B cell (primary cell): ENCODE data around the gene NYNRIN. TPM values are rescaled to one million over a fixed set of nuclear protein-coding genes. Genes with fewer than 3 reads are reported as not detected.
"Not testable (repeated sequence)": the region's sequence is repeated elsewhere in the genome, so short reads cannot be mapped to it uniquely, and the experiment has no call there.

Source experiments
- ATAC-seq: fragments of 200-7000 bp; cut with Tn5 transposase; one replicate; pipeline ENCODE4 v1.10.0; 2021; ENCODE audit warnings: low read depth, mild to moderate bottlenecking, moderate number of reproducible peaks, moderate library complexity
- CTCF ChIA-PET: fragments of 350-600 bp; sonication (Branson Sonifier 250); formaldehyde crosslinking; loops from one replicate; lab custom pipeline; 2021; ENCODE audit warnings: antibody characterized with exemption, inconsistent platforms; lab: Charles Lee
- POLR2A ChIA-PET: fragments of 350-600 bp; sonication (Branson Sonifier 250); formaldehyde crosslinking; loops from one replicate; lab custom pipeline; 2021; ENCODE audit warnings: antibody characterized with exemption; lab: Charles Lee
- DNase-seq: peaks from one replicate; pipeline ENCODE4 v3.0.0; 2013
- H2AFZ ChIP-seq: 2 replicates; pipeline ENCODE4 v1.6.1; 2012; ENCODE audit warnings: mild to moderate bottlenecking, low read depth, low read length; ENCODE audit not compliant: insufficient read depth, poor library complexity, severe bottlenecking
- H3K27ac ChIP-seq, 2 donors: 1 replicate in 1 of 2; 2 replicates in 1 of 2; pipeline ENCODE4 v1.5.1; 2012 to 2013; ENCODE audit warnings: low read length in 2 of 2, mild to moderate bottlenecking in 2 of 2, moderate library complexity in 1 of 2
- H3K27me3 ChIP-seq, 4 experiments: fragments of 200-600 bp in 1 of 4; sonication (generic) in 1 of 4; replicated peaks in 1 of 4; 1 replicate in 2 of 4; 2 replicates in 2 of 4; pipeline versions ENCODE4 v1.6.1 to v1.7.0; 2013 to 2016; ENCODE audit warnings: low read length in 3 of 4, mild to moderate bottlenecking in 2 of 4, mixed read lengths in 1 of 4, moderate library complexity in 1 of 4; ENCODE audit not compliant: insufficient read depth in 4 of 4, control insufficient read depth in 3 of 4; ENCODE audit errors: control extremely low read depth in 1 of 4
- H3K36me3 ChIP-seq, 2 experiments: replicated peaks in 1 of 2; 1 replicate in 1 of 2; 2 replicates in 1 of 2; pipeline versions ENCODE4 v1.6.1 to v1.7.1; 2013; ENCODE audit warnings: low read length in 1 of 2; ENCODE audit not compliant: insufficient read depth in 2 of 2, control insufficient read depth in 1 of 2; ENCODE audit errors: control extremely low read depth in 1 of 2, extremely low read depth in 1 of 2
- H3K4me1 ChIP-seq, 2 donors: fragments of 200-600 bp in 1 of 2; sonication (generic) in 1 of 2; 1 replicate in 1 of 2; 2 replicates in 1 of 2; pipeline versions ENCODE4 v1.5.1 to v1.6.1; 2013 to 2017; ENCODE audit warnings: low read length in 2 of 2; ENCODE audit not compliant: control insufficient read depth in 2 of 2, insufficient read depth in 2 of 2
- H3K4me2 ChIP-seq: replicated peaks from 2 replicates; pipeline ENCODE3; 2012; ENCODE audit warnings: mild to moderate bottlenecking, low read depth, low read length; ENCODE audit not compliant: poor library complexity, severe bottlenecking
- H3K4me3 ChIP-seq, 5 experiments: fragments of 200-600 bp in 1 of 5; sonication (generic) in 1 of 5; 1 replicate in 3 of 5; 2 replicates in 2 of 5; pipeline versions ENCODE4 v1.5.1 to v1.7.0; 2011 to 2016; ENCODE audit warnings: low read length in 4 of 5, mild to moderate bottlenecking in 4 of 5, low read depth in 2 of 5, control low read depth in 1 of 5, moderate library complexity in 1 of 5; ENCODE audit not compliant: insufficient read depth in 1 of 5; ENCODE audit errors: control extremely low read depth in 1 of 5, extremely low read depth in 1 of 5
- H3K79me2 ChIP-seq: fragments of 200-600 bp; sonication (generic); one replicate; pipeline ENCODE4 v1.6.0; 2016; ENCODE audit warnings: low read length; ENCODE audit not compliant: control insufficient read depth, insufficient read depth
- H3K9ac ChIP-seq: fragments of 200-600 bp; sonication (generic); 2 replicates; pipeline ENCODE4 v1.6.1; 2017; ENCODE audit warnings: mild to moderate bottlenecking, low read length, moderate library complexity
- H3K9me3 ChIP-seq, 3 donors: one replicate each; pipeline versions ENCODE4 v1.6.1 to v1.7.1; 2013; ENCODE audit warnings: low read length in 2 of 3; ENCODE audit not compliant: control insufficient read depth in 2 of 3, insufficient read depth in 1 of 3; ENCODE audit errors: control extremely low read depth in 1 of 3
- H4K20me1 ChIP-seq: 2 replicates; pipeline ENCODE4 v1.6.0; 2012; ENCODE audit warnings: mild to moderate bottlenecking, low read length; ENCODE audit not compliant: insufficient read depth, control insufficient read depth, poor library complexity, severe bottlenecking
- H3K27ac Mint-ChIP-seq: one replicate; pipeline ENCODE4 v1.8.0; 2021; ENCODE audit warnings: mixed read lengths
- H3K27me3 Mint-ChIP-seq: one replicate; pipeline ENCODE4 v1.8.0; 2021; ENCODE audit warnings: mixed read lengths
- H3K4me1 Mint-ChIP-seq: one replicate; pipeline ENCODE4 v1.8.0; 2021; ENCODE audit warnings: mixed read lengths
- H3K4me3 Mint-ChIP-seq: one replicate; pipeline ENCODE4 v1.8.0; 2021; ENCODE audit warnings: mixed read lengths
- H3K9me3 Mint-ChIP-seq: one replicate; pipeline ENCODE4 v1.8.0; 2022; ENCODE audit warnings: mixed read lengths; ENCODE audit not compliant: insufficient read depth
- EZH2 ChIP-seq: IDR thresholded peaks from 2 replicates; pipeline ENCODE4 v1.6.1; 2012; ENCODE audit warnings: borderline replicate concordance, low read depth, mild to moderate bottlenecking, moderate library complexity, low read length; ENCODE audit not compliant: insufficient read depth, poor library complexity, severe bottlenecking
- WGBS: methylation state at CpG from one replicate; pipeline ENCODE4 v1.1.5; 2013; ENCODE audit warnings: missing lambda C conversion rate; ENCODE audit not compliant: insufficient coverage; 5-methylcytosine and 5-hydroxymethylcytosine counted together
- intact Hi-C: fragments of 100-400 bp; cut with micrococcal nuclease; formaldehyde crosslinking; loops from one replicate; pipeline ENCODE4 v1.10.0; 2022
- polyA plus RNA-seq: library from polyadenylated mRNA; depleted of rRNA; stranded (reverse); fragments of >200 nt; gene quantifications from 2 replicates; pipeline ENCODE4 v1.2.3, GENCODE V29; 2012
- total RNA-seq, 2 donors: library from RNA; stranded (reverse); fragments of 120-200 nt in 1 of 2; gene quantifications; 1 replicate in 1 of 2; 2 replicates in 1 of 2; pipeline versions ENCODE4 v1.2.3 to v1.2.4, GENCODE V29; 2013 to 2022
- TF ChIP-seq, protein P1 (sequence below): fragments of 200-600 bp; IDR thresholded peaks from one replicate; pipeline ENCODE4 v1.8.0; 2022; ENCODE audit warnings: antibody characterized with exemption, mild to moderate bottlenecking

The NYNRIN gene
- total and polyA plus RNA-seq, 2 donors (not counting 1 experiment from before 2014, with no cell fraction given): 0.04 to 0.34 TPM

DNA sequence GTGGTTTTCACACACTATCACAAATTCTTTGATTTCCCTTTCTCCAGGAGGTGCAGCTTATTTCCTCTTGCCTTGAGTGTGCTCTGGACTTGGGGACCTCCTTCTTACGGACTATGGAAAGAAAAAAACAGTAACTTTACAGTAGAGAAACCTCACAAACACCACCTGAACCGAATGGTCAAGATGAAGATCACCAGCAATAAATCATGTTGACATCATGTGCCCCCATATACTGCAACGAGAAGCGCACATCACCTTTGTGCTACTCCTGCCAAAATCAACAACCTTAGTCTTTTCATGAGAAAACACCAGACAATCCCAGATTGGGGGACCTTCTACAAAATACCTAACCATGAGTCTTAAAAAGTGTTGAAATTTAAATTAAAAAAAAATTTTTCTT is 13.3 kb upstream of the NYNRIN start:
- no peaks in the 10 kb centered on the region for H4K20me1 ChIP-seq
- Mint-ChIP-seq H3K4me1 (no peaks in the 10 kb centered on the region), H3K27ac (no peak overlapping the region), H3K4me3 (no peak overlapping the region), H3K9me3 (no peaks in the 10 kb centered on the region), H3K27me3 (peaks cover 33% of the 10 kb centered on the region)
- DNase-seq (no peak), ATAC-seq (no peak)
- CTCF ChIA-PET: no interaction called here
- no peak for TF ChIP-seq EZH2
- TF ChIP-seq, protein P1, sequence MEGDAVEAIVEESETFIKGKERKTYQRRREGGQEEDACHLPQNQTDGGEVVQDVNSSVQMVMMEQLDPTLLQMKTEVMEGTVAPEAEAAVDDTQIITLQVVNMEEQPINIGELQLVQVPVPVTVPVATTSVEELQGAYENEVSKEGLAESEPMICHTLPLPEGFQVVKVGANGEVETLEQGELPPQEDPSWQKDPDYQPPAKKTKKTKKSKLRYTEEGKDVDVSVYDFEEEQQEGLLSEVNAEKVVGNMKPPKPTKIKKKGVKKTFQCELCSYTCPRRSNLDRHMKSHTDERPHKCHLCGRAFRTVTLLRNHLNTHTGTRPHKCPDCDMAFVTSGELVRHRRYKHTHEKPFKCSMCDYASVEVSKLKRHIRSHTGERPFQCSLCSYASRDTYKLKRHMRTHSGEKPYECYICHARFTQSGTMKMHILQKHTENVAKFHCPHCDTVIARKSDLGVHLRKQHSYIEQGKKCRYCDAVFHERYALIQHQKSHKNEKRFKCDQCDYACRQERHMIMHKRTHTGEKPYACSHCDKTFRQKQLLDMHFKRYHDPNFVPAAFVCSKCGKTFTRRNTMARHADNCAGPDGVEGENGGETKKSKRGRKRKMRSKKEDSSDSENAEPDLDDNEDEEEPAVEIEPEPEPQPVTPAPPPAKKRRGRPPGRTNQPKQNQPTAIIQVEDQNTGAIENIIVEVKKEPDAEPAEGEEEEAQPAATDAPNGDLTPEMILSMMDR: no peak
- peaks cover 0 to 5% (median 3%) of the 10 kb centered on the region in 4 experiments for H3K27me3 ChIP-seq
- no peaks in the 10 kb centered on the region for H3K4me1 ChIP-seq
- intact Hi-C loops: no loop called here
- no peak overlapping the region for H3K9ac ChIP-seq
- POLR2A ChIA-PET: no interaction called here
- H3K27ac ChIP-seq: no peak overlapping the region
- H3K79me2 ChIP-seq: no peaks in the 10 kb centered on the region
- H3K4me3 ChIP-seq: no peak overlapping the region
- H3K4me2 ChIP-seq: no peak overlapping the region
- no peaks in the 10 kb centered on the region for H3K9me3 ChIP-seq
- no peak overlapping the region for H2AFZ ChIP-seq
- H3K36me3 ChIP-seq: no peaks in the 10 kb centered on the region
- WGBS: 94% methylated on average over 2 of the region's 4 CpGs

GRCh38 chr14:24387009-24387345 is 11.8 kb upstream of the NYNRIN start:
- H3K9me3 ChIP-seq: no peaks in the 10 kb centered on the region
- no peak overlapping the region for H3K27ac ChIP-seq
- no peak overlapping the region for H3K4me3 ChIP-seq
- H3K79me2 ChIP-seq: no peaks in the 10 kb centered on the region
- ATAC-seq (no peak), DNase-seq (no peak)
- no peak overlapping the region for H3K9ac ChIP-seq
- H3K27me3 ChIP-seq: peaks cover 0 to 5% (median 3%) of the 10 kb centered on the region in 4 experiments
- no peak overlapping the region for H3K4me2 ChIP-seq
- no peaks in the 10 kb centered on the region for H3K4me1 Mint-ChIP-seq
- no peaks in the 10 kb centered on the region for H3K36me3 ChIP-seq
- H2AFZ ChIP-seq: no peak overlapping the region
- CTCF ChIA-PET: interaction anchor here (1.2 kb wide), 1 partner anchor 22 kb away, joined by 3 read pairs; no protein-coding TSS in a partner anchor
- TF ChIP-seq, protein P1: no peak
- TF ChIP-seq EZH2: no peak
- no peaks in the 10 kb centered on the region for H3K4me1 ChIP-seq
- H4K20me1 ChIP-seq: no peaks in the 10 kb centered on the region
- no CpG with 5 or more reads among the region's 2 CpGs for whole genome bisulfite sequencing
- intact Hi-C loops: no loop called here
- no peak overlapping the region for H3K27ac Mint-ChIP-seq
- no peaks in the 10 kb centered on the region for H3K9me3 Mint-ChIP-seq
- POLR2A ChIA-PET: no interaction called here
- H3K4me3 Mint-ChIP-seq: no peak overlapping the region
- H3K27me3 Mint-ChIP-seq: peaks cover 43% of the 10 kb centered on the region

- H3K4me1 Mint-ChIP-seq, H4K20me1 ChIP-seq, POLR2A ChIA-PET, H3K79me2 ChIP-seq, H3K36me3 ChIP-seq, DNase-seq, H3K9me3 ChIP-seq, ATAC-seq, H2AFZ ChIP-seq, H3K27ac ChIP-seq, intact Hi-C loops, H3K9me3 Mint-ChIP-seq, H3K27me3 ChIP-seq, H3K4me1 ChIP-seq, H3K4me3 ChIP-seq, H3K4me2 ChIP-seq, H3K9ac ChIP-seq, H3K4me3 Mint-ChIP-seq, H3K27ac Mint-ChIP-seq: not testable (repeated sequence)
- CTCF ChIA-PET: interaction anchor here (1.2 kb wide), 1 partner anchor 22 kb away, joined by 3 read pairs; no protein-coding TSS in a partner anchor
- 80% methylated on average over 3 of the region's 5 CpGs for WGBS
- peaks cover 49% of the 10 kb centered on the region for H3K27me3 Mint-ChIP-seq
Measured at GRCh38 chr14:24387579-24387978, 11.2 kb upstream of the NYNRIN start.
